HG03520 (cell line): ENCODE measurements around the gene NRARP.

ENCODE experiments used
- ATAC-seq: cut with Tn5 transposase; IDR thresholded peaks from one replicate; pipeline ENCODE4 v1.9.1; 2021; ENCODE audit warnings: mild to moderate bottlenecking, moderate library complexity; ENCODE audit not compliant: unreplicated experiment

NRARP gene

GRCh38 chr9:137278721-137279711 lies 23.1 kb downstream of the NRARP start:
- ATAC-seq: no peak

GRCh38 chr9:137278061-137278701 lies 23.9 kb downstream of the NRARP start:
- peak; percentile 5 for ATAC-seq

DNA sequence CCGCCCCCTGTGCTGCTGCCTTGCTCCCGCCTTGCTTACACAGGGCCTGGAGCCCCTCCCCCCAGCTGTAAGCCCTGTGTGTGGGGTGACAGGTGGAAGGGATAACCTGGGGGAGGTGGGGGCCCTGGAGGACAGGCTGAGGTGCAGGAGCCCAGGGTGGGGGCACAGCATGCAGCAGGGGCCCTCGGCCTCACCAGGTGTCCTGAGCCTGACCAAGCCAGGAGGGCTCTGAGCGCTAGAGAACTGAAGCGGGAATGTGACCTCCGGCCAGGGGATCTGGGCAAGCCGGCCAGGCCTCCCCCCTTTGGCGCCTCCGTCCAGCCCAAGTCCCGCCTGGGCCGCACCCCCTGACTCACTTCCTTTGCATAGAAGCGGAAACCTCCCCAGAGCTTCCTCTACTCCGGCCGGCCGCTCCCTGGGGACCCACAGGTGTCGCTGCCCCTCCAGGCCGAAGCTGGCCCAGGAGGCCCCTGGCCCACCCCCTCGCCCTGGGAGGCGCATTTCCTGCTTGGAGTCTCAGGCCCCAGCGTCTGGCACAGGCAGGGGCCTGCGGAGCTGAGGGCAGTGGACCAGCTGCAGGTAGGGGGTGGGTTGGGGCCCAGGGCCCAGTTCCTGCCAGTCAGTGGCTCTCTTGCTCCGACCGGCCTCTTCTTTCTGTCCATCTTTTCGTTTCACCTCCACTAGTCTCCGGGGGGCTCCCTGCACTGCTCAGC lies 24.6 kb downstream of the NRARP start, which contains the start of gene TOR4A:
TSS of gene TOR4A (plus strand) at position 398 of the 713 bp plus-strand sequence. CDS start 964 bp downstream, outside the sequence.
- peak; percentile 48 for ATAC-seq

DNA sequence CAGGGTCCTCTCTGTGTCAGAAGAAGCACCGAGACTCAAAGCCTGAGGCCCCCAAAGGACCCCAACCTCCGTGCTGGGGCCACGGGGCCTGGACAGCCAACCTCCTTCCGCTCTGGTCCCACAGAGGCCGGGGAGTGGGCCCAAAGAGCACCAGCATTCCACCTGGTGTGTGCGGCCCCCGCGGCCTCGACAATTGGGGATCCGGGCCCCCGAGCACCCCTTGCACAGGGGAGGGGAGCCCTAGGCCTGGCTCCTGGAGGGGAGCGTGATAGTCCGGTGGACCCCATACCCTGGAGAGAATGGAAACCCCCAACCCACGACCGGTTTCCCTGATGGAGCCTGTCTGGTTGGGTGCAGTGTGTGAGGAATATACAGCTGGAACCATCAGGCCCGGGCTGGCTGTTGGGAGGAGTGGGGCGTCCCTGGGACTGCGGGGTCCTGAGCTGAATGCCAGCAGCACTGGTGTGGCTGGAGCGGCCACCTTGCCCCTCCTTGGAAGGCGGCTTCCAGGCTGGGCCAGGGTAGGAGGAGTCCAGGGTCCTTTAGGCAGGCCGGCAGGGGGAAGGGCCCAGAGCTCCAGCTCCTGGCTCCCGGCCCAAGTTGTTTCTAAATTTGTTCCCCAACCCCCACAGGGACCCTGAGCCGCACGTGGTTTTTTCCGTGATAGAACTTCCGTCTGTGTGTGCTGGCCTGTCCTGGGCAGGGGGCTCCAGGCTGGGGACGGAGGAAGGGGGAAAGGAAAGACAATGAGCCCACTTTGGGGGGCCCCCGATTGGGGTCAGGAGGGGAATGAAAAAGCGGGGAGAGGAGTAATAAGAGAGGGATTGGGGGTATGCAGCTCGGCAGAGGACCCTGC lies 25.4 kb downstream of the NRARP start:
- no peak for ATAC-seq

DNA sequence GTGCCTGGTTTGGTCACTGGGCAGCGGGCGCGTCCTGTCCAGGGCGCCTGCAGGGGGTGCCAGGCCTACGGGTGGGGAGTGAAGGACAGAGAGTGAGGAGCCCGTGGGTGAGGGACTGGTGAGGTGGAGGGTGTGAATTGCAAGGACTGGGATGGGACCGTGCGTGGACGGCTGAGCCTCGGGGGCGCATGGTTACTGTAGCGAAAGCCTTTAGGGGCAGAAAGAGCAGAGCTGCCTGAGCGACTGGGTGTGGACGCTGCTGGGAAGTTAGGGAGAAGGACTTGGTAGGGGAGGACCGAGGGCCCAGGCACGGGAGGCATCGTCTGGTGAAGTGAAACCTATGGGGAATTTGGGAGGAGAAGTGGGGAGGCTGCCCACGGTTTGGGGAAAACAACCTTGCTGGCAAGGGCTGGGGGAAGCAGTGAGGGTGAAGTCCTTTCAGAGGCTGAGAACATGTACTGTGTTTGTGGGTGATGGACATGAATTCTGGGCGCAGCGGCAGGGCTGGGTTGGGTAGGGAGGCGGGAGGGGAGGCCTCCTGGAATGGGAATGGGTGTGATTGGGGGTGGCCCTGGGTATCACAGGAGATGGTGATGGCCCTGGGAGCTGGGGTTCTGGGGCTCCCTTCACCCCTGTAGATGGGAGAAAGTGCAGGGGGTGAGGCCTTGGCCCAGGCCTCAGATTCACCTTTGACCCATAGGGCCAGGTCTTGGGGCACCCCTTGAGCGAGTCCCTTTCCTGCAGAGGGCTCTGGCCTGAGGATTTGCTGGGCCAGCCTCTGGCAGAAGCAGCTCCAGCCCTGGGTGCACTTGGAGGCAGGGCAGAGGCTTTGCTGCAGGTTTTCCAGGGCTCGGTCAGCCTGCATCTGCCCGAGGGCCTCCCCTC lies 26.2 kb downstream of the NRARP start:
- ATAC-seq: no peak

GRCh38 chr9:137275203-137275587 lies 26.9 kb downstream of the NRARP start:
- ATAC-seq: no peak

- ATAC-seq: no peak
These were observed 28.3 kb downstream of the NRARP start for GRCh38 chr9:137273611-137274320.

- ATAC-seq: no peak
These were observed 29.0 kb downstream of the NRARP start for GRCh38 chr9:137273095-137273490.

DNA sequence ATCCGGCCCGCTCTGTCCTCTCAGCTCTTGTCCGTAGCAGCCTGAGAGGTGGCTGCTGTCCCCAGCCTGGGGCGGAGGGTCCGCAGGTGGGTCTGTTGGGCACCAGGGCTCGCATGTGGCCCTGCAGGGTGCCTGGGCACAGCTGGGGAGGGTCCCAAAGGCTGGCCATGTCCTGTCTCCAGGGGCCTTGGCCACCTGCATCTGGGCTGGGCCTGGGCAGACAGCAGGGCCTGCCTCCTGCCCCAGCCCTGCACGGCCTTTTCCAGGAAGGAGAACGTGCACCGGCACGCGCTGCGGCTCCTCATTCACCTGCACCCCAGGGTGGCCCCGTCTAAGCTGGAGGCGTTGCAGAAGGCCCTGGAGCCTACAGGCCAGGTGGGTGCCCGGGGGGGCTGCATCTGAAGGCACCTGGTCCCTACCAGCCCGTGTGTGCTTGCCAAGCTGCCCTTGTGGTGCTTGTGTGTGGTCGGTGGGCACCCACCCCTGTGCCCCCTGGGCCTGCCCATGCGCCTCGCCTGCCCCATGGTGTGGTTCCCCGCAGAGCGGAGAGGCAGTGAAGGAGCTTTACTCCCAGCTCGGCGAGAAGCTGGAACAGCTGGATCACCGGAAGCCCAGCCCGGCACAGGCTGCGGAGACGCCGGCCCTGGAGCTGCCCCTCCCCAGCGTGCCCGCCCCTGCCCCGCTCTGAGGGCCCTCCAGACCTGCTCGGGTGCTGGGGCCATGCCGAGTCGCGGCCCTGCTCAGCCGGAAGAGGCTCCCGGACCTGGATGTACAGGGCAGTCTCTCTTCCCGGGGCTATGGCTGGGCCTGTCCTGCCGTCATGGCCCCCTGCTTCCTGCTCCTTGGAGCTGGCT lies 29.6 kb downstream of the NRARP start:
- no peak for ATAC-seq

DNA sequence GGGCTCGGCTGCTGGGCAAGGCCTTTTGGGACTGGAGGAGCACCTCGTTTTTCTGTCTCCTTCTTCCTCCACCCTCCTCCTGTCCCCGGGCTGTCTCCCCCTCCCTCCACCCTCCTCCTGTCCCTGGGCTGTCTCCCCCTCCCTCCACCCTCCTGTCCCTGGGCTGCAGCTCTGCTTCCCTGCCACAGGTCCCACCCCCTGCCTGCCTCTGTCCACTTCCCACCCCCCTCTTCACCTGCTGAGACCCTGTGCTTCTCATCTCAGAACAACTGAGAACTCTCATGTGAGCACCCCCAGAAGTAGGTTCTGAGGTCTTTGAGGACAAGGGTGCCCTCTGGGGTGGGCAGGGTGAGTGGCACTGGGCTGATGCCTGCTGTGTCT lies 30.4 kb downstream of the NRARP start:
- no peak for ATAC-seq

DNA sequence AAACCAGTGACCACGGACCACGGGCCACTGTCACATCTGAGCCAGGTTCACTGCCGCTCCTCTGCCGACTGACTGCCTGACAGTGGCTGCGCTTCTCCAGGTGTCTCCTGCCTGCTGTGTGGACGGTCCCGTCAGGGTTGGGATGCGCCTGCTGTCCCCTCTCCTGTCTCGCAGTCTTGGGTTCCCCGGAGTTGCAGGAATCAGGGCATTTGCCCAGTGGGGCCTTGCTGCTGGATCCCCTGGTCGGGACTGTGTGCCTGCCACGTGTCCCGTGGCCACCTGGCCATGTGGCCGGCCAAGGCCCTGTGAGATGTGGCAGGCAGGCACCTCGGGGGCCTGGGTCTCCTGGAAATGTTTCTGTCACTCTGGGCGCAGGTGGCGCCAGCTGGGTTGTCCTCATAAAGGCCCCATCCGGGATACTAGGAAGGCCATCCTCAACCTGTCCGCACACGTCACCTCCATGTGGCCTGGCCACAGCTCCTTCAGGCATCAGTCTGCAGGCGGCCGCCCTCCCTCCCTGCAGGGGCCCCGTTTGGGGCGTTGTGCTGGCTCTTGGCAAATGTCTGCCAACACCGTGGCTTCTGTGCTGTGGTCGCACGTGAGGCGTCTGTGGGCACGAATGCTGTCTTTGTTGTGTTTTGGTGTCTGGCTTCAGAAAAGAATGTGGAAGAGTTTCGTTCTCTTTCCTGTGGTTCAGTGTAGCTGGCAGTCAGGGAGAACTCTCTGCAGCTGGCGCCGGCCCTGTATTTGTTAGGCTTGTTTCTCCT lies 31.0 kb downstream of the NRARP start:
- no peak for ATAC-seq

- no peak for ATAC-seq
These were observed 32.8 kb downstream of the NRARP start for GRCh38 chr9:137269231-137269772.

GRCh38 chr9:137268538-137269201 lies 33.4 kb downstream of the NRARP start:
- no peak for ATAC-seq

- ATAC-seq: no peak
These were observed 34.1 kb downstream of the NRARP start for GRCh38 chr9:137267933-137268355.

DNA sequence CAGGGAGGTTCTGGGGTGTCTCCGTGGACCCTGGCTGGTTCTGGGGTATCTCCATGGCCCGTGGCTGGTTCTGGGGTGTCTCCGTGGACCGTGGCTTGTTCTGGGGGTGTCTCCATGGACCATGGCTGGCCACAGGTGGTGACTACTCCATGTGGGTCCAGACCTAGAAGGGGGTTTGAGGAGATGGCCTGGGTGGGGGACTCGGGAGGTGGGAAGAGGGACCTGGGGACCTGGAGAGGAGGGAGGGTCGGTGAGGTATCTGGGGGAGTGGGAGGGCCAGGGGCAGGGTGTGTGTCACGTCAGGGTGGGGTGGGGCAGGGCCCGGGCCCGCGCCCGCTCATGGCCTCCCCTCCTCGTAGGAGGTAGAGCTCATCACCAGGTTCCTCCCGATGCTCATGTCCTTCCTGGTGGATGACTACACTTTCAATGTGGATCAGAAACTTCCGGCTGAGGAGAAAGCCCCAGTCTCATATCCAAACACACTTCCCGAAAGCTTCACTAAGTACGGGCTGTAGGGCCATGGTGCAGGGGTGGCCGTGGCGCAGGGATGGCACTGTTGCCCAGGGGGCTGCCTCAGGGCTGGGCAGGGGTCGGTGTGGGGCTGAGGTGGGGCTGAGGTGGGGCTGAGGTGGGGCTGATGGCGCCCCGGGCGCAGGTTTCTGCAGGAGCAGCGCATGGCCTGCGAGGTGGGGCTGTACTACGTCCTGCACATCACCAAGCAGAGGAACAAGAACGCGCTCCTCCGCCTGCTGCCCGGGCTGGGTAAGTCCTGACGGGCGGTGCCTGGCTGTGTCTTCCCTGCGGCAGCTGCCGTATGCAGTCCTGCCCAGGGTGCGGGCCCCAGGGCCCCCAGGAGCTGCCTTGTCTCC lies 35.3 kb downstream of the NRARP start:
- no peak for ATAC-seq
